Upper lobe of left lung (tissue), 4 donors: ENCODE results near the gene CHAD.

Experiments used
- EP300 ChIP-seq, 4 donors: sonication (generic); formaldehyde crosslinking; IDR thresholded peaks; one replicate each; pipeline ENCODE4 v1.5.1; 2017; ENCODE audit warnings: antibody characterized with exemption in 4 of 4, control low read depth in 2 of 4
- POLR2A ChIP-seq, 4 donors: fragments of 450-650 bp; IDR thresholded peaks; one replicate each; pipeline ENCODE4 v1.5.1; 2016 to 2017; ENCODE audit warnings: antibody characterized with exemption in 4 of 4, mild to moderate bottlenecking in 2 of 4
- POLR2AphosphoS5 ChIP-seq, 2 donors: sonication (generic); formaldehyde crosslinking; IDR thresholded peaks; one replicate each; pipeline ENCODE4 v1.5.1; 2017; ENCODE audit warnings: antibody characterized with exemption in 2 of 2
- TF ChIP-seq, protein P1 (sequence below), 6 experiments: fragments of 450-650 bp in 4 of 6; fragments of 200-600 bp in 2 of 6; sonication (generic) in 2 of 6; IDR thresholded peaks; one replicate each; pipeline ENCODE4 v1.5.1; 2016 to 2019; ENCODE audit warnings: antibody characterized with exemption in 6 of 6

DNA sequence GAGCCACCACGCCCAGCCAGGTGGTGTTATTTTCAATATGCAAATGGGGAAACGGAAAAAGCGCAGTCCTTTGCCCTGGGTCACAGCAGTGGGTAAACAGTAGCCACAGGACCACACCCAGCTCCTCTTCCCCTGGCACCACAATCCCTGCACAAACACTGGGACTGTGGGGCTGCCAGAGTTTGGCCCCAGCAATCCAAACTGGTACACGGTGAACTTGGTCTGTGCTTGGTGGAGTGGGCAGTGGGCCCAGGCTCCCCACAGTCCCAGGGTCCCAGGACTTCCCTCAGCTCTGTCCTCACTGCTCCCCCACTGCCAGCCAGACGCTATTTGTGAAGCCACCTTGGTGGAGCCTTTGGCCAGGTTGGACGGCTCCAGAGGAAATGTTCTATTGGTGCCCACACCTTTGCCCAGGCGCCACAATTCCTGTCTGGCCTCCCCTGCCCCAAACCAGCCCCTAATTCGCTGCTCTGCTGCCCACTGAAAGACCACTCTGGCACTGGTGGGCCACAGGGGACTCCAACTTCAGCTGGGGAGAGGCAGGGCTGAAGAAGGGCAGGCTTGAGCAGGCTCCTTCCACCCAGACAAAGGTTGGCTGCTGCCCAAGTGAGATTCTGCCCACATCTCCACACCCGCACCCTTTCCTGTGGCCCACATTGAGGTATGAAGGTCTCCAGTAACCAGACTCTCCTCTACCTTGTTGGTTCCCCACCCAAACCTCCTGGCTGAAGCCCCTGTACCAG, 2.1 kb downstream of the CHAD start:
- TF ChIP-seq POLR2AphosphoS5 (IDR thresholded peaks at IDR 0.05), result no peak
- TF ChIP-seq, protein P1, sequence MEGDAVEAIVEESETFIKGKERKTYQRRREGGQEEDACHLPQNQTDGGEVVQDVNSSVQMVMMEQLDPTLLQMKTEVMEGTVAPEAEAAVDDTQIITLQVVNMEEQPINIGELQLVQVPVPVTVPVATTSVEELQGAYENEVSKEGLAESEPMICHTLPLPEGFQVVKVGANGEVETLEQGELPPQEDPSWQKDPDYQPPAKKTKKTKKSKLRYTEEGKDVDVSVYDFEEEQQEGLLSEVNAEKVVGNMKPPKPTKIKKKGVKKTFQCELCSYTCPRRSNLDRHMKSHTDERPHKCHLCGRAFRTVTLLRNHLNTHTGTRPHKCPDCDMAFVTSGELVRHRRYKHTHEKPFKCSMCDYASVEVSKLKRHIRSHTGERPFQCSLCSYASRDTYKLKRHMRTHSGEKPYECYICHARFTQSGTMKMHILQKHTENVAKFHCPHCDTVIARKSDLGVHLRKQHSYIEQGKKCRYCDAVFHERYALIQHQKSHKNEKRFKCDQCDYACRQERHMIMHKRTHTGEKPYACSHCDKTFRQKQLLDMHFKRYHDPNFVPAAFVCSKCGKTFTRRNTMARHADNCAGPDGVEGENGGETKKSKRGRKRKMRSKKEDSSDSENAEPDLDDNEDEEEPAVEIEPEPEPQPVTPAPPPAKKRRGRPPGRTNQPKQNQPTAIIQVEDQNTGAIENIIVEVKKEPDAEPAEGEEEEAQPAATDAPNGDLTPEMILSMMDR (IDR thresholded peaks at IDR 0.05), result no peak
- TF ChIP-seq POLR2A (IDR thresholded peaks at IDR 0.05), result no peak
- TF ChIP-seq EP300 (IDR thresholded peaks at IDR 0.05), result no peak
